ENCODE data around the gene MAP3K4.
"Not testable (repeated sequence)": the region's sequence is repeated elsewhere in the genome, so short reads cannot be mapped to it uniquely, and the experiment has no call there.

The MAP3K4 gene

DNA sequence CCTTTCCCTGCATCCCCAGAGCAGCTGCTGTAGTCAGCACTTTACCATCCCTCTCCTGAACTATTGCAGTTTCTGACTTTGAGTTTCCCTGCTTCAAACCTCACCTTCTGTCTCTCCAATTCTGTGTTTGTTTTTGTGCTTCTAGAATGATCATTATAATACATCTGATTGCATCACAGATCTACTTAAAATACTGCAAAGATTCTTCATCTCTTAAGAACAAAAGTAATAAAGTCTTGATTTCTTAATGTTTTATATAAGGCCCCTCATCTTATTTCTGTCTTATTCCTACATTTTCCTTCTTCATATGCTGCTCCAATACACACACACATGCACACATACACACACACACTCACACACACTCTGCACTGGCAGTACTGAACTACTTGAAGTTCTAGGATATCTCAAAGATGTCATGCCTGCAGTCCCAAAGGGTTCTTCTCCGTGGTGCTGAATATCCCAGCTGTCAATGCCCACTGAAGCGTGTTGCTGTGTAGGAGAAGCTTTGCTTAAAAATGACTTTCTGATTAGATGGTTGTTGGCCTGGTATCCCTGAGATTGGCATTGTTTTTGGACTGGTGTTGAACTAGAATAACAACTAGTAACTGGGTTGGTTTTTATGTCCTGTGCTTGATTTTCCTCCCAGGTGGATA is 97.2 kb downstream of the MAP3K4 start:
- DNase-seq (ENCODE audit: low read depth) = no peak

DNA sequence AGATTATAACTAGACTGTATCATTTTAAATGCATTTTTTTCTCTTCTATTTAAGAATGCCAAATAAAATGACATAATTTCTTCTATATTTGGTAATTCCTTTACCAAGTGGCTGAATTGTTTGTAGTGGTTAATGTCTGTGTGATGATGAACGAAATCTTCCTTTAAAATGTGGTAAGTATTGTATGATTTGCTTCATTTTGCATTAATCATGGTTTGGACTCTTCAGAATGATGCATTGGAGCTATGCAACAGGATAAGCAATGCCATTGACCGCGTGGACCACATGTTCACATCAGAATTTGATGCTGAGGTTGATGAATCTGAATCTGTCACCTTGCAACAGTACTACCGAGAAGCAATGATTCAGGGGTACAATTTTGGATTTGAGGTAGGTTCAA is 99.6 kb downstream of the MAP3K4 start:
- DNase-seq (ENCODE audit: low read depth) = no peak

DNA sequence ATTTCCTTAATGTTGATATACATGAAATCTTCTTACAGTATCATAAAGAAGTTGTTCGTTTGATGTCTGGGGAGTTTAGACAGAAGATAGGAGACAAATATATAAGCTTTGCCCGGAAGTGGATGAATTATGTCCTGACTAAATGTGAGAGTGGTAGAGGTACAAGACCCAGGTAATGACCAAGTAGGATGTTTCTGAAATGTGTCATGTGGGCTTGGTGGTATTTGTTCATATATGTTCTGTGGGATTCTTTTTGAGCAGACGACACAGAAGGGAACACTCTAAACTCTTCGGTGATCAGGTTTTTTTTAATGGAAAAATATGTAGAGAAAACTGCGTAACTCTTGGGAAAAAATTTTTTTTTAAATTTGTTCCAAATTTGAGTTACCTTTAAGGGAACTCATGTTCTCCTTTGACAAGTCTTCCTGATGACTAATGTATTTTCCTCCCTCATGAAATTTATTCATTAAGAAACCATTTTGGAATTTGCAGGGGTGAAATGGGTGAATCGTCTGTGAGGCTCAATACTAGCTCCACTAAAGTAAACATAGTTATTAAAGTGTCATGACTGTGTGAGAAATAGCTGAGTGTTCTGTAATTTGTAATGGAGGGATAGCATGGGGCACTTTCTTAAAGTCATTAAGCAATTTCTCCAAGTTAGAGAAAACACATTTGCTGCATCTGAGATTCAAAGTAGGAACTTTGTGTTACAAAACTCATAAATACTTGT is 100.6 kb downstream of the MAP3K4 start:
- no peak for DNase-seq (ENCODE audit: low read depth)

DNA sequence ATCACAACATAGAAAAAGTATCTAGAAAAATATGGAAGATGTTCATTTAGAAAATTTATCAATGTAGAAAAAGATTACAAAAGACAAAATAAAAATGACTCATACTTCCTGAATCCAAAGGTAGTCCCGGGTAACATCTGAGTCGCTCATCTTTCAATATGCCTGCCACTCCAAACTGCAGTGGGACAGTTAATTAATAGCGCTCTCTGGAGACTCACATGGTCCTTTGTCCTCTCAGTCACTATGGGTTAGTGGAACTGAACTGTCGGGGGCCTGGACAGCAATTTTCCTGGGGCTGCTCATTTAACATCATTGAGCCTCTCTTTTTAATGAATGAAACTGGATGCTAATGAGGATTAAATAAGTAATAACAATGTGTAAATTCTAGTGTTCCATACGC is 103.4 kb downstream of the MAP3K4 start:
- DNase-seq (ENCODE audit: low read depth) = no peak

DNA sequence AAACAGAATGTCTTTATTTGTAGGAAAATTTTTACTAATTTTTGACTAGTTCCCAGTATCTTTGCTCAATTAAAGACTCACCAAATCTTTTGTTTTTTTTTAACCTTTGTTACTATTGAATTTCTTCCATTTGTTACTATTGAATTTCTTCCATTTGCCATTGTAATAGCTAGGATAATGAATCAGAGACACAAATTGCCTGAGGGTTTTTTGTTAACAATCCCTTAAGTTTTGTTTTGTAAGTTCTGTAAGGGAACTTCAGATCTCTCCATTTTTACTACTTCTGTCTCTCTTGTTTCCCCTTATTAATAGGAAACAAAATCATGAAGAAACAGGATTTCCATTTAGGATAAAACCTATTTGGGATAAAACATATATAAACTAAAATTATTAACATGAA is 104.3 kb downstream of the MAP3K4 start:
- no peak for DNase-seq (ENCODE audit: low read depth)

DNA sequence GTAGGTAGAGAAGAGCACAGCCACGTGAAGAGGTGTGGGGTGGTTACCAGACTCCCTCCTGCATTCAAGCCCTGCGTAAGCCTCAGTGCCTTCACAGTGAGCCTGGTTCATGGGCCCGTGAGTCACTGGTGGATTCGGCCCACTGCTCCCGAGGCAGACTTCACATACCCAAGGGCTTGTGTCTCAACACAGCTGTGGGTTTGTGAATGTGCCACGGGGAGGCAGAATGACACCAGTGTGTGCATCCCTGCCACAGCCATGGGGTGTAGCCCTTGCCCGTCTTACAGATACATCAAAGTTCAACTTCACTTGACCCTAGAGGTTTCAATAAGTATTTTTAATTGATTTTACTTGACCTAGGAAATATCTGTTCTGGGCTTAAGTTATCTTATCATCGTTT is 108.5 kb downstream of the MAP3K4 start:
- DNase-seq (ENCODE audit: low read depth) = no peak

DNA sequence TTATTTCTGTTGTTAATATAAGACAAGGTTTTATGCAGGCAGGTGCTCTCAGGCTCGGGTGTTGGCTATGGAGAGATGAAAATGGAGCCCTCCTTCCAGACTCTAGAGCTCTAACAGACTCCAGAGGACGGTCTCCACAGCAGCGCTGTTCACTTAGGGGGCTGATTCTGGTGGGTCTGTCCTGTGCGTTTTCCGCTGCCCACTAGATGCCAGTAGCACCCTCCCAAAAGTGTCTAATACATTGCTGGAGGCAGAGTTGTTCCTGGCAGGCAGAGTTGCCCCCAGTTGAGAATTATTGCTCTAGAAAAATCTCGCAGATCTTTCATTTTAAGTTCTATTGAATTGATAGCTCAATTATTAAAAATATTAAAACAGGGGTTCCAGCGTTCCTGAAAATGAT is 109.9 kb downstream of the MAP3K4 start:
- no peak for DNase-seq (ENCODE audit: low read depth)

DNA sequence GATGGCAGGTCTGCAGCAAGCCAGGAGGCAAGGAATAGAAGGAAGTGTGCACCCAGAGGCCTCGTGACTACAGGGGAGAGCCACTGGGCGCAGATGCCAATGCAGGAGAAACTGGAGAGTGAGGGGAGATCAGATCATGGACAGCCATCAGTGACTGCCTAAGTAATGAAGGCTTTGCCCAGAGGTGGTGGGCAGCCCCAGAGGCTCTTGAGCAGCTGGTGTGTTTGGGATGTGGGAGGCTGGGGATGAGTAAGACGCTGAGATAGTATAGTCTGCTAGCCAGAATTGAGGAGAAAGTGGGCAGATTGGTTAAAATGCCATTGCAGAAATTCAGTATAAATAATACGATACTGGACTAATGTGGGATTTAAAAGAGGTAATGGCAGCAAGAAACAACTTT is 111.9 kb downstream of the MAP3K4 start:
- DNase-seq (ENCODE audit: low read depth) = no peak

DNA sequence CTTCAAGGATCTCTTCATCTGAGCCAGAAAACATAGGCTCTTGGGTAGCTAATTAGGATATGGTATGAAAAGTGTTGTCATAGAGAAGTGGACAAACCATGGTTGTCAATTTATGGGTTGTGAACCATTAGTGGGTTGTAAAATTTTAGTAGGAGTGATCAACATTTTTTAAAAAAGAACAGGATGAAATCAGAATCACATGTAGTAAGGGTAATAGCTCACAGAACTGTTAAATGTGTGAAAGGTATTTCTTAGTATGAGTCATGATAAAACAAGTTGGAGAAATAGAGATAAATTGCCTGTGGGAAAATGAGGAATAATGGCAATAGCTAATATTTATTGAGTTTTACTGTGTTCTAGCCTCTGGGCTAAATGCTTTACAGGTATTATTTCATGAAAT is 113.4 kb downstream of the MAP3K4 start:
- no peak for DNase-seq (ENCODE audit: low read depth)

DNA sequence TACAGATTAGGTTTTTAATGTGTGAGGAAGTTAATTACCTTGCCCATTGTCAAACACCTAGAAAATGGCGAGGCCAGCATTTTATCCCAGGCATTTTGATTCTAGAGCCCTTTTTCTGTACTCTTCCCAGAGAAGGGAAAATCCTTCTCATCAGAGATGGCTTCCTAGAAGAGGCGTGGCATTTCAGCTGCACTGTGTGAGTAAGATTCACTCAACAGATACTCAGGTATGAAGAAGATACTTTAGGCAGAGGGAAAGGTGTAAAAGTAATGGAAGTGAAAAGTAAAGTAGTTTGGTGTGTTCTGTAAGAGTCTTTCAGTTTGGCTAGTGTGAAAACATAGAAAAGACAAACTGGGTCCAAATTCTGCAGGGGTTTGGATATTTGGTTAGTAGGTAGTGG is 113.8 kb downstream of the MAP3K4 start:
- no peak for DNase-seq (ENCODE audit: low read depth)

DNA sequence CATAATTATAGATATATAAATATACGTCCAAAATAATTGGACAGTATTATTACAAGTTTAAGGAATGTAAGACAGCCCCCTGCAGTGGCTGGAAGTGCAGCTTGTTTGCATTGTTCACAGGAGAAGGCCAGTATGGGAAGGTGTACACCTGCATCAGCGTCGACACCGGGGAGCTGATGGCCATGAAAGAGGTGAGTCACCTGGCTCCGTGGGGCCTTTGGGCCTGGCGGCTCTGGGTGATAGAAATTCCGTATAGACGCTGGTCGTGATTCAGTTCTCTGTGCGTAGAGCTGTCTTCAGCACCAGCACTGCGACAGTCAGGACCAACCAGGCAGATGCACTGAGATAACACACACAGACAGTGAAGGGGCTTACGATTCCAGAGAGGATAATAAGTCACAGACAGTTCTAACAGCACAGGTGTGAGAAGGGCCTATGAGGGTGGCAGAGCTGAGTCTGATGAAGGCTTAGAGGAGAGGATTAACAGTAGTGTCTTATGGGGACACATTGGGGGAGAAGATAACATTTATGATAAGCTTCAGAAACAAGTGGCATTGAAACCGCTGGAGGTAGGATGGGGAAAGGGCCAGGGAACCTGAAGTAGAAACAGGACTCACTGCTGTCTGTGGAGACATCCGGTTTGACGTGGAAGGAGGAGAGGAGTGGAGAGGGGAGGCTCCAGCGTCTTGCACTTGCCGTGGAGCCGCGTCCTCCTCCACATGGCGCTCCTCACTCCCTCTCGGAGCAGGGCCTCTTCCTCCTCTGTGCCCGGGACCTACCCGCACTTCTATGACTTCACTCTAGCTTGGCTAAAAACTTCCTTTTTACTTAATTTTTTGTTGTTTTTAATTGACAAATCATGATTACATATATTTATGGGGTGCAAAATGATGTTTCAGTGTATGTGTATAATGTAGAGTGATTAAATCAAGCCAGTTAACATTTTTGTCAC is 116.5 kb downstream of the MAP3K4 start:
- no peak for DNase-seq (ENCODE audit: low read depth)

DNA sequence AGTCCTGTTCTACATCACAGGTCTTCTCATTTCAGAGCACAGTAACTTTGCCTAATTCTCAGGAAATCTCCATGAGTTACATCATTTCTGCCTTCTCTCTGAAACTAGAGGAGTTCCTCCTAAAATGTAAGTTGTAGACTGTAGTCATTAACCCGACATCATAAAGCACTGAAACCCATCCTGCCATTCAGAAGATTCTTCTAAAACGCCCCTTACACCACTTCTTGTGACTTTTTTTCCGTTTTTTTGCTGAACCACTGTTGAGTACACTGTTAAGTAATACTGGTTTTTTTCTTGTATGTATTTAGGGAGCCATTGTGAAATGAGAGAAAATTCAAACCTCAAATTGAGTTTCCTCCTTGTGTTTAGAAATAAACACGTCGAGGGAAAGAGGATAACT is 117.3 kb downstream of the MAP3K4 start:
- no peak for DNase-seq (ENCODE audit: low read depth)

DNA sequence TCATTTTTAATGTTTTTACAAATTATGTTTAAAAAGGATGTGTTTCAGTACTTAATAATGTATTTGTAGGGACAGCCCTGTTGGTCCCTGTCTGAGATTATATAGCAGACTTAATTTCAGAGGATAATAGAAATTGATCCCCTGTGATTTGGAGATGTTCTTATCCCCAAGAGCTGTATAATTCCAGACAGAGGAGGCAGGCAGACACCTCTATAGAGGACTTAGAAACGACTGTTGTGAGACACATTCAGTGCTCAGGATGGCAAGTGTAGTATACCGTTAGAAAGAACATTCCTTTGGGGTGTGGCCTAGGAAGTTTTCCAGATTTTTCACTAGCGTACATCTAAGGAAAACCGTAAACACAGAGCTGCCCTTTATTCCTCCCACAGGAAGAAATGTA is 117.8 kb downstream of the MAP3K4 start:
- DNase-seq (ENCODE audit: low read depth) = no peak

DNA sequence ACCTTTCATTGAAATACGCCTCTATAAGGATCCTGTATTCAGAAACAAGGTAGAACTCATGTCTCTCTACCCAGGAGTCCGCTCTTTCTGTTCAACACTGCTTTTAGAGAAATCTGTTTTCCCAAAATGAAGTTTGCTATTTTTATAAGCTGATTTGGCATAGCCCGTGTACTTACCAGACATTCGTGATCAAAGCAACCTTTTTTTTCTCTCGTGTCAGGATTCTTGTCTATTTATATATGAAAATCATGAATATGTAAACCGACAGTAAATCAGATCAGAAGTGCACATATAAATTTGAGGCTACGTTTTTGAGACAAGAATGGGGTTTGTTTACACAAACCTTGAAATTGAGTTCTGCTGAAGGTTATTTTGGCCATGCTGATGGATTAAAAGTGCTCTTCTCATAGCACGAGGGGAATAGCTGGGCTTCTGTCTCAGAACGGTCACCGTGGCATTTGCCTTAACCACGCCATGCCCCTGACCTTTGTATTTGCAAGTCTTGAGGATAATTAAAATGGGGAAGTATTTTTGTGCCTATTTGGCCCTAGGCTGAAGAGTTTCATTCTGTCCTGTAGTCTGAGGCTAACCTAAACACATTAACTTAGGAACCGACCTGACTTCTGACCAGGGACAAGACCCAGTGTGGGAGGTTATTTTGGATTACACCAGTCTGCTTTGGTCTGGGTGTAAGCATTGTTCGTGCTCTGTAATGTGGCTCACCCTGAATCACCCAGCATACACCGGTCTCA is 118.6 kb downstream of the MAP3K4 start:
- no peak for DNase-seq (ENCODE audit: low read depth)

DNA sequence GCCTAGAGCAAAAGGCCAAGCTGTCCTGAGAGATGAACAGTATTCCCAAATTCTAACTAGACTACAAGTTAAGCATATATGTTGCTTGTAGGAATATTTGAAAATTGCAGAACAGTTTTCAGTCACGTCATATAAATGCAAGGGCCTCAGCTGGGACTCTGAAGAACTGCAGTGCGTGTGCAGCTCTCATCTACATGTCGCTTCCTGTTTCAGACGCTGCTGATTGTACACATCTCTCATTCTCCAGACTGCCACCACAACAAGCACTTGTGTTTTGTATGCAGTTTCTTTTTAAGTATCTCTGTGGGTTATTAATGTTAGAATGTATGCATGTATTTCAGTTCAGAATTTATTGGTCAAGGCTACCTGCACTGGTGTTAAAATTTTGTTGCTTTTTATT is 119.7 kb downstream of the MAP3K4 start:
- no peak for DNase-seq (ENCODE audit: low read depth)

DNA sequence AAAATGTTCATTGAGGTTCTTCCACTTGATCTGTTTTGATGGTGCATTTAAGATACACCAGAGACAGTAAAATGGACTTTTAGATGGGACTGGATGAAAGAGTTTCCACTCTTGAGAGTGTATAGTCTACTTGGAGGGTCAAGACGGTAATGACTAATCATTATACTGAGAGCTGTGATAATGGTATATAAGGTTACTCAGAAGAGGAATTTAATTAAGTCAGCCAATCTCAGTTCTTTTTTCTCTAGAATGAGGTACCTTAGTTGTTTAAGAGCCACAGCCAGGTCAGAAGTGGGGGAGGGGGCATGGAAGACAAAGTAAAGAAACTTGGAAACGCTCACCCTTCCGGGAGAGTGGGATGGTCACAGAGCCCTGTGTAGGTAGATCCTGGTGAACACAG is 123.9 kb downstream of the MAP3K4 start:
- DNase-seq (ENCODE audit: low read depth) = no peak

DNA sequence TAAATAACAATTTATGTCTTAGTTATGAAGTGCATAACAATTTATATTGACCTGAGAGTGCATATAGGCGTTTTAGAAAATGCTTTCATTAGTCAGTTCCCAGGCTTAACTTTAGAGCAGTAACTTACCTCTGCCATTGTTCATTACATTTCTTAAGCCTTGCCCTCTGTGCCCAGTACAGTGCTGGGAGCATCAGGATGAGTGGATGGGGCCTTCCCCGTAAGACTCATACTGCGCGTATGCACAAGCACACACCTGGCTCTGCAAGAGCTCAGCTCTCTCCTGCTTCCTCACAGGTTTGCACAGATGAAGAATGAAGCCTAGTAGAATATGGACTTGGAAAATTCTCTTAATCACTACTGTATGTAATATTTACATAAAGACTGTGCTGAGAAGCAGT is 125.0 kb downstream of the MAP3K4 start:
- DNase-seq (ENCODE audit: low read depth) = no peak

DNA sequence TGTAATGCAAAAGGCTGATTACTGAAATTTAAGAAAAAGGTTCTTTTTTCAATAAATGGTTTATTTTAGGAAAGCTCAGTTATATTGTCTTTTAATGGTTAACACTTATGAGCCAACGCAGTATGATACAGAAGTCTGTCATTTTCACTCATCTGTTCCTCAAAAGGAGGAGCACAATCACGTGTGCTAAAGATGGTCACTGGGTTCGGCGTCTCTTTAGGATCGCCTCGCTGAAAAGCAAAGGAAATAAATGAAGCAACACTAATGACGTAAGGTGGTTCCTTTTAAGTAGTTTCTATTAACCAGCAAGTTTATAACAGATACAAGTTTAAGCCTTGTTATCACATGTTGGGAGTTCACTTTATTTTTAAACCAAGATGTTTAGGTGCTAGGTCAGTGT is 125.7 kb downstream of the MAP3K4 start:
- DNase-seq (ENCODE audit: low read depth) = no peak

DNA sequence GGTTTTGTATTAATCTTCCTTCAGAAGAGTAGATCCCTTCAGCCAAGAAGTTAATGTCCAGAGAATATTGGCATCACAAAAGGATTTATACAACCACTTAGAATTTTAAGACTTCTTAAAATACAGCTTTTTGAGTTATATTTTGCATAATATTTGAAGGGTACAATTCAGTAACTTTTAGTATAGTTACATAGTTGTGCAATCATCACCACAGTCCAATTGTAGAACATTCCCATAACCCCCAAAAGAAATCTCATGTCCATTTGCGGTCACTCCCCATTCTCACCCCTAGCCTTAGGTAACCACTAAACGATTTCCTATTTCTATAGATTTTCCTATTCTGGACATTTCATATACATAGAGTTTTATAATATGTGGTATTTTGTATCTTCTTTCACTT is 126.4 kb downstream of the MAP3K4 start:
- DNase-seq (ENCODE audit: low read depth) = no peak

DNA sequence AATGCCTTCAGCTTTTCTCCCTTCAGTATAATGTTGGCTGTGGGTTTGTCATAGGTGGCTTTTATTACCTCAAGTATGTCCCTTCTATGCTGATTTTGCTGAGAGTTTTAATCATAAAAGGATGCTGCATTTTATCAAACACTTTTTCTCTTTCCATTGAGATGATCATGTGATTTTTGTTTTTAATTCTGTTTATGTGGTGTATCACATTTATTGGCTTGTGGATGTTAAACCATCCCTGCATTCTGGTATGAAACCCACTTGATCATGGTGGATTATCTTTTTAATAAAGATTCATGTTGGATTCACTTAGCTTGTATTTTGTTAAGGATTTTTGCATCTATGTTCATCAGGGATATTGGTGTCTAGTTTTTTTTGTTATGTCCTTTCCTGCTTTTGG is 131.8 kb downstream of the MAP3K4 start:
- not testable (repeated sequence) for DNase-seq (ENCODE audit: low read depth)

DNA sequence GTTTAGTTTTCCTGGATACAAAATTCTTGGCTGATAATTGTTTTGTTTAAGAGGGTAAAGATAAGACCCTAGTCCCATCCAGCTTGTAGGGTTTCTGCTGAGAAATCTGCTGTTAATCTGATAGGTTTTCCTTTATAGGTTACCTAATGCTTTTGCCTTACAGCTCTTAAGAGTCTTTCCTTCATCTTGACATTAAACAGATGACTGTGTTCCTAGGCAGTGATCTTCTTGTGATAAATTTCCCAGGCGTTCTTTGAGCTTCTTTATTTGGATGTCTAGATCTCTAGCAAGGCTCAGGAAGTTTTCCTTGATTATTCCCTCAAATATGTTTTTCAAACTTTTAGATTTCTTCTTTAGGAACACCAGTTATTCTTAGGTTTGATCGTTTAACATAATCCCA is 134.0 kb downstream of the MAP3K4 start:
- no peak for DNase-seq (ENCODE audit: low read depth)

DNA sequence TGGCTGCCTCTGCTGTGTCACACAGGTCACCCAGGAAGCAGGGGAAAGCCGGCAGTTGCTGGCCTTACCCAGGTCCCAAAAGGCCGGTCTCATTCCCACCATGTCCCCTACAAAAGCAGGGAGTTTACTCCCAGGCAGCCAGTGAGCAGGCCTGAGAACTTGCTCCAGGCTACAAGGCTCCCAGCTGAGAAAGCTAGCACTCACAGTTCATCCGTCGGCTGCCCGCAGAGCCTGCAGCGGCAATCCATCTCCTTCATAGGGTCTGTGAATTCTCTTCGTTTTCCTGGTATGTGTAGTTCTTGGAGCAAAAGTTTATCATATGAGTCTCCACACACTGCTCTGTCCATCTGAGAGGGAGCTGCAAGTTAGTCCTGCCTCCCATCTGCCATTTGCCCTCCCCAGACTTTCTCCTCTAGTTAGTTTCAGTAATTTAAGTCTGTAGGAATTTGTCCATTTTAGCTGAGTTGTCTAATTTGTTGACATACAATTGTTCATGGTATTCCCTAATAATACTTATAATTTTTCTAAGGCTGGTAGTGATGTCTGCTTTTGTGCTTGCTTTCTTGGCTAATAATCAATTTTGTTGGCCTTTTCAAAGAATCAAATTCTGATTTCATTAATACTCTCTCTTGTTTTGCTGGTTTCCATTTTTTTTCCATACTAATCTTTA is 135.6 kb downstream of the MAP3K4 start:
- DNase-seq (ENCODE audit: low read depth) = no peak
